ENCODE data around the gene EZH1.

Gene EZH1

GRCh38 chr17:42702446-42702845, 42.4 kb downstream of the EZH1 start:
- TF ChIP-seq, protein P1, sequence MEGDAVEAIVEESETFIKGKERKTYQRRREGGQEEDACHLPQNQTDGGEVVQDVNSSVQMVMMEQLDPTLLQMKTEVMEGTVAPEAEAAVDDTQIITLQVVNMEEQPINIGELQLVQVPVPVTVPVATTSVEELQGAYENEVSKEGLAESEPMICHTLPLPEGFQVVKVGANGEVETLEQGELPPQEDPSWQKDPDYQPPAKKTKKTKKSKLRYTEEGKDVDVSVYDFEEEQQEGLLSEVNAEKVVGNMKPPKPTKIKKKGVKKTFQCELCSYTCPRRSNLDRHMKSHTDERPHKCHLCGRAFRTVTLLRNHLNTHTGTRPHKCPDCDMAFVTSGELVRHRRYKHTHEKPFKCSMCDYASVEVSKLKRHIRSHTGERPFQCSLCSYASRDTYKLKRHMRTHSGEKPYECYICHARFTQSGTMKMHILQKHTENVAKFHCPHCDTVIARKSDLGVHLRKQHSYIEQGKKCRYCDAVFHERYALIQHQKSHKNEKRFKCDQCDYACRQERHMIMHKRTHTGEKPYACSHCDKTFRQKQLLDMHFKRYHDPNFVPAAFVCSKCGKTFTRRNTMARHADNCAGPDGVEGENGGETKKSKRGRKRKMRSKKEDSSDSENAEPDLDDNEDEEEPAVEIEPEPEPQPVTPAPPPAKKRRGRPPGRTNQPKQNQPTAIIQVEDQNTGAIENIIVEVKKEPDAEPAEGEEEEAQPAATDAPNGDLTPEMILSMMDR (conservative IDR thresholded peaks at IDR 0.05), result no peak
- H3K27ac ChIP-seq, result no peak overlapping the region

DNA sequence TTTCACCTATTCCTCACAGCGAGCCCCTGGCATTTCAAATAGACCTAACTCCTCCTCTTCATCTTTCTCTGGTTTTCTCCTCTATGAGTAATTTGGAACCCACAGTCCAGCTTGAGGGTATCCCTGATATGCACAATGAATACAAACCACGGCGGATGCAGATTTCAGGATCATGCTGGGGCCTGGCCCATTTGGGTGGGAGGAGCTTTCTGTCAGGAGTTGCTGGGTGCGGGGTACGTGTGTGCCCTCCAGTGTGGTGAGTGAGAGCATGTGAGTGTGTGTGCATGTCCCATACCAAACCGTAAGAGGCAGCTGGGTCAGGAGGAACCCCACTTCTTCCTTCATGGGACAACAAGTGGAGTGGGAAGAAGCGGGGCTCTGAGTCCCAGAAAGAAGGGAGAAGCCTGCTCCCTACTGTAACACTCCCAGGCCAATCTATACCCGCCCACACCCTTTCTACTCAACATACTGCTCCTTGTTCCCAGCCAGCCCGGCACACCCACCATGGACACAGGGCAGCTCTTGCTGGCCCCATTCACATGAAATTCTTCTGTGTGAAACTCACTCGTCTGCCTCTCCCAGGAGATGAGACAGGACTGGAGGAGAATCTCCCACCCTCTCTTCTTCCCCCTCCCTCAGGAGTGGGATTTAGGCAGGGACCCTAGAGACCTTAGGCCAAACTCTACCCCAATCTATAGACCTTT, 44.1 kb downstream of the EZH1 start:
- TF ChIP-seq, protein P1 (conservative IDR thresholded peaks at IDR 0.05), result no peak
- H3K27ac ChIP-seq, result no peak overlapping the region

DNA sequence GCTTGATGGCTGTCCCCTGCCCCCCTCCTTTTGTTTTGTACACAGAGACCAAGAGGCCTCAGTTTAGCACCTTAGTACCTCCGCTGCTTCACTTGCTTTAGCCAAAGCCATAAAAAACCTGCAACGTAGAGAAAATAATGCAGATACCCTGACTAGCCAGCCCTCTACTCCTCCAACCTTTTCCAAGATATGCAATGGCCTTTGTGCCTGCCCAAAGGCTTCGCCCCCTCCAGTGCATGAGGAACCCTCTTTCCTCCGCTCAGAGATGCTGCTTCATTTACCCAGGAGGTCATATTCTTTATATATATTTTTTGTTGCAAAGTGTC, 45.5 kb downstream of the EZH1 start:
- H3K27ac ChIP-seq, result no peak overlapping the region
- TF ChIP-seq, protein P1 (conservative IDR thresholded peaks at IDR 0.05), result no peak

DNA sequence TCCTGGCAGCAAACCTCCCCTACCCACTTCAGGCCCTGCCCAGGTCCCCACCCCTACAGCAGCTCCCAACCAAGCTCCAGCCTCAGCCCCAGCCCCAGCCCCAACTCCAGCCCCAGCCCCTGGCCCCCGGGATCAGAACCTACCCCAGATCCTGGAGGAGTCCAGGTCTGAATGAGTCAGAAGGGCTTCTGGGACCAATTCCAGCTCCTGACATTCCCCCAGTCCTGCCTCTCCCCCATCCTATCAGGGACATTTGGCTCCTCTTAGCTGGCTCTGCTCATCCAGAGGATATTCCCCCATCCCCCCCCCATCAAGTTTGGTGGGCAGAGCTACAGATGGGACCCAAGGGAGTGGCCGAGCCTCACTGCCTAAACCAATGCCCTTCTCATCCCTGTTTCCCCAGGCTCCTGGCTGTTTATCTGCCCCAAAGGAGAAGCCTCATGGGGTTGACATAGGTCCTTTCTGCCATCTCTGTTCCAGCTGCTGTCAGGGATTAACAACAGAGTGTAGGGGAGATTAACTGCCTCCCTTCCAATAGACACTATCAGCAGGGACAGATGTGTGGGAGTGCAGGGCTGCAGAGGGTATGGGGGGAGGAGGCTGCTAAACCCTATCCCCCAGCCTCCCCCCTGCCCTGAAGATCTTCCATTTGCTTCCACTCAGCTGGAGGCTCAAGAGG, 46.0 kb downstream of the EZH1 start:
- no peak overlapping the region for H3K27ac ChIP-seq
- TF ChIP-seq, protein P1 (conservative IDR thresholded peaks at IDR 0.05), result no peak

GRCh38 chr17:42697108-42697811, 47.6 kb downstream of the EZH1 start:
- TF ChIP-seq, protein P1 (conservative IDR thresholded peaks at IDR 0.05), result no peak
- H3K27ac ChIP-seq, result no peak overlapping the region

DNA sequence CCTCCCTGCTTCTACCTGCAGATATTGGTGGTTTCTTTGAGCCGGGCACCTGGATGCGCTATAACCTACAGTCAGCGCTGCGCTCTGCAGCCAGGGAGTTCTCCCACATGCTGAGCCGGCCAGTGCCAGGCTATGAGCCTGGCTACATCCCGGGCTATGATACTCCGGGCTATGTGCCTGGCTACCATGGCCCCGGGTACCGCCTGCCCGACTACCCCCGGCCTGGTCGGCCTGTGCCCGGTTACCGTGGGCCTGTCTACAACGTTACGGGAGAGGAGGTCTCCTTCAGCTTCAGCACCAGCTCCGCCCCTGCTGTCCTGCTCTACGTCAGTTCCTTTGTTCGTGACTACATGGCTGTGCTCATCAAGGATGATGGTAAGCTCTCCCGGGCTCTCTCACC, 49.3 kb downstream of the EZH1 start:
- no peak overlapping the region for H3K27ac ChIP-seq
- TF ChIP-seq, protein P1 (conservative IDR thresholded peaks at IDR 0.05), result no peak

DNA sequence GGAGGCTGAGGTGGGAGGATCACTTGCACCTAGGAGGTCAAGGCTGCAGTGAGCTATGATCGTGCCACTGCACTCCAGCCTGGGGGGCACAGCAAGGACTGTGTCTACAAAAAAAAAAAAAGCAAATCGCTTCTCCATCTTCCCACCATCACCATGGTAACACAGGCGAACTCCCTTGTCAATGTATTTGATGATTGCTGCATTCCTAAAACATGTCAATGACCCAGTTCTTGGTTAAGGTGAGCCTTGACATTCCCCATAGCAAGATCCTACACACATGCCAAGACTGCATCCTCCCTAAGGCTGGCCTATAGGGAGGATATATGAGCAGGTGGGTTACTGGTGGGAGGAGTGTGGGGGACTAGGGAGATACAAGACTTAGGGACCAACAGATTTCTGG, 50.3 kb downstream of the EZH1 start:
- TF ChIP-seq, protein P1 (conservative IDR thresholded peaks at IDR 0.05), result no peak

More for the DNA sequence above, 50.3 kb downstream of the EZH1 start:
- no peak overlapping the region for H3K27ac ChIP-seq
